IMR-90 (cell line): Measurements from ENCODE around the gene PSMB2.

Experiments
- CTCF ChIP-seq: conservative IDR thresholded peaks from 2 replicates; pipeline ENCODE4 v1.5.1; 2012; ENCODE audit warnings: mild to moderate bottlenecking, low read depth, low read length, improper control_type of control experiment
- TF ChIP-seq, protein P1 (sequence below): fragments of 150-350 bp; IDR thresholded peaks from 2 replicates; pipeline ENCODE4 v1.6.1; 2017; ENCODE audit warnings: mild to moderate bottlenecking, antibody characterized with exemption, low read length, low read depth

- no peak for TF ChIP-seq CTCF
- TF ChIP-seq, protein P1, sequence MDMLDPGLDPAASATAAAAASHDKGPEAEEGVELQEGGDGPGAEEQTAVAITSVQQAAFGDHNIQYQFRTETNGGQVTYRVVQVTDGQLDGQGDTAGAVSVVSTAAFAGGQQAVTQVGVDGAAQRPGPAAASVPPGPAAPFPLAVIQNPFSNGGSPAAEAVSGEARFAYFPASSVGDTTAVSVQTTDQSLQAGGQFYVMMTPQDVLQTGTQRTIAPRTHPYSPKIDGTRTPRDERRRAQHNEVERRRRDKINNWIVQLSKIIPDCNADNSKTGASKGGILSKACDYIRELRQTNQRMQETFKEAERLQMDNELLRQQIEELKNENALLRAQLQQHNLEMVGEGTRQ = no peak
Measured at GRCh38 chr1:35680271-35680670, 38.9 kb upstream of the PSMB2 start.
